ENCODE measurements around the gene CHST7.

CHST7 gene

GRCh38 chrX:46602468-46603102 lies 29.0 kb downstream of the CHST7 start:
- no peak for DNase-seq (ENCODE audit: low read depth)
- H3K4me3 ChIP-seq (ENCODE audit: low read depth, low read length), result no peak overlapping the region
- TF ChIP-seq, protein P1, sequence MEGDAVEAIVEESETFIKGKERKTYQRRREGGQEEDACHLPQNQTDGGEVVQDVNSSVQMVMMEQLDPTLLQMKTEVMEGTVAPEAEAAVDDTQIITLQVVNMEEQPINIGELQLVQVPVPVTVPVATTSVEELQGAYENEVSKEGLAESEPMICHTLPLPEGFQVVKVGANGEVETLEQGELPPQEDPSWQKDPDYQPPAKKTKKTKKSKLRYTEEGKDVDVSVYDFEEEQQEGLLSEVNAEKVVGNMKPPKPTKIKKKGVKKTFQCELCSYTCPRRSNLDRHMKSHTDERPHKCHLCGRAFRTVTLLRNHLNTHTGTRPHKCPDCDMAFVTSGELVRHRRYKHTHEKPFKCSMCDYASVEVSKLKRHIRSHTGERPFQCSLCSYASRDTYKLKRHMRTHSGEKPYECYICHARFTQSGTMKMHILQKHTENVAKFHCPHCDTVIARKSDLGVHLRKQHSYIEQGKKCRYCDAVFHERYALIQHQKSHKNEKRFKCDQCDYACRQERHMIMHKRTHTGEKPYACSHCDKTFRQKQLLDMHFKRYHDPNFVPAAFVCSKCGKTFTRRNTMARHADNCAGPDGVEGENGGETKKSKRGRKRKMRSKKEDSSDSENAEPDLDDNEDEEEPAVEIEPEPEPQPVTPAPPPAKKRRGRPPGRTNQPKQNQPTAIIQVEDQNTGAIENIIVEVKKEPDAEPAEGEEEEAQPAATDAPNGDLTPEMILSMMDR (IDR thresholded peaks at IDR 0.05; ENCODE audit: control insufficient read depth, extremely low read depth, insufficient read depth), result no peak

GRCh38 chrX:46607916-46608315 lies 34.4 kb downstream of the CHST7 start:
- H3K4me3 ChIP-seq (ENCODE audit: low read depth, low read length), result no peak overlapping the region
- TF ChIP-seq, protein P1 (IDR thresholded peaks at IDR 0.05; ENCODE audit: control insufficient read depth, extremely low read depth, insufficient read depth), result no peak
- no peak for DNase-seq (ENCODE audit: low read depth)

DNA sequence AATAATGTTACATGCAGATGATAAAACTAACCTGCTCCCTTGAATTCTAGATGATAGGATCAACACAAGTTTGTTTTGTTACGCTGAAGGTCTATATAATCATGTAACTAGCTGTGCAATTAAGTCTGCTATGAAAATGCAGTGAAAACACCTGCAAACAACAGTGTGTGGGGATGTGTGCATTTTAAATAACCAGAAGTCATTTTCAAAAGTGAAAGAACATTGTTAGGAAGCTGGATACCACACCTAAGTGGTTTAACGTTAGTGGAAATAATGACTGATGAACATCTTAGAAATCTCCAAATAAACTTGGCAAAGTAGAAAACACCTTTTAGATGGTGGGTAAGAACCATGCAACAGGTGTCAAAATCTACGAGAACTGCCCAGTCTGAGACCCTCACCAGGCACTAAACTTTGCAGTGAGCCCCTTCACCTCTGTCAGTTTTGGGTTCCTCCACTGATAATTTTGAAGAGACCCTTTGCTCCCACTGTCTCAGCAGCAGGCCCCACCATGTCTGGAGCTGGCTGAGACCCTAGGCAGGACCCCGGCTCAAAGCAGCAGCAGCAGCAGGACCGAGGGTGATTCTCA lies 36.6 kb downstream of the CHST7 start:
- no peak overlapping the region for H3K4me3 ChIP-seq (ENCODE audit: low read depth, low read length)
- DNase-seq (ENCODE audit: low read depth), result no peak
- TF ChIP-seq, protein P1 (IDR thresholded peaks at IDR 0.05; ENCODE audit: control insufficient read depth, extremely low read depth, insufficient read depth), result no peak

- no peak overlapping the region for H3K4me3 ChIP-seq (ENCODE audit: low read depth, low read length)
- TF ChIP-seq, protein P1 (IDR thresholded peaks at IDR 0.05; ENCODE audit: control insufficient read depth, extremely low read depth, insufficient read depth), result no peak
- DNase-seq (ENCODE audit: low read depth), result no peak
Observed at GRCh38 chrX:46611658-46612362, 38.2 kb downstream of the CHST7 start.

DNA sequence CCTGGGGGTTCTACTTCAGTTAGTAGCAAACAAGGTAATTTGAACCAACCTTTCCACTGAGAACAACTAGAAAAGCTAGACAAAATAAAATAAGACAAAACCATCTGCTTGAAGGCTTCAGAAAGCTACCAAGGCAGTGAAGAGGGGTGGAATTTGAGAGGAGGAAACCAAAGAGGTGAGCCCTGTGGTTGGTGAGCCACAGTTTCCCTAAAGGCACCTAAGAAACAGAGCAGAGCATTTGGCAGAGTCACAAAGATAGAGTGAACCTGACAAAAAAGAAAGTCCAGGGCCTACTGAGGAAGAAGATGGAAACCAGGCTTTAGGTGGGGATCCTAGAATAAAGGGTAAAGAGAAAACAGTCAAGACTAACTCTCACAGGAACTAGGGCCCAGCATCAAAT lies 44.3 kb downstream of the CHST7 start:
- TF ChIP-seq, protein P1 (IDR thresholded peaks at IDR 0.05; ENCODE audit: control insufficient read depth, extremely low read depth, insufficient read depth), result no peak

DNA sequence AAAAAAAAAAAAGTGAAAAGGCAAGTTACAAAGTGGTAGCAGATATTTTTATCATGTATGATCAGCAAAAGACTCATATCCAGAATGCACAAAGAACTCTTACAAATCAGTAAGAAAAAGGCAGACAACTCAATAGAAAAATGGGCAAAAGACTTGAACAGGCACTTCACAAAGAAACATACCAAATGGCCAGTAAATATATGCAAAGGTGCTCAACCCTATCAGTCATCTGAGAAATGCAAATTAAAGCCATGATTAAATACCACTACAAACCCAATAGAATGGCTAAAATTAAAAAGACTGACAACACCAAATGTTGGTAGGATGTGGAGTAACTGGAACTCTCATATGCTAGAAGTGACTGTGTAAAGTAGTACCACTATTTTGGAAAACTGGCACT lies 45.4 kb downstream of the CHST7 start:
- DNase-seq (ENCODE audit: low read depth), result no peak
- TF ChIP-seq, protein P1 (IDR thresholded peaks at IDR 0.05; ENCODE audit: control insufficient read depth, extremely low read depth, insufficient read depth), result no peak
- no peak overlapping the region for H3K4me3 ChIP-seq (ENCODE audit: low read depth, low read length)

More for the DNA sequence above, 44.3 kb downstream of the CHST7 start:
- no peak overlapping the region for H3K4me3 ChIP-seq (ENCODE audit: low read depth, low read length)
- no peak for DNase-seq (ENCODE audit: low read depth)
